HUES48 (cell line): ENCODE results near the gene C10orf71.

Experiments
- H3K27ac ChIP-seq: one replicate; pipeline ENCODE4 v1.7.0; 2013; ENCODE audit warnings: low read depth, low read length, inconsistent platforms
- H3K27me3 ChIP-seq: 2 replicates; pipeline ENCODE4 v1.6.1; 2013; ENCODE audit warnings: mild to moderate bottlenecking, low read length; ENCODE audit not compliant: control insufficient read depth, insufficient read depth
- H3K36me3 ChIP-seq: 2 replicates; pipeline ENCODE4 v1.6.1; 2013; ENCODE audit warnings: low read length; ENCODE audit not compliant: control insufficient read depth, insufficient read depth
- H3K4me1 ChIP-seq: 2 replicates; pipeline ENCODE4 v1.6.1; 2013; ENCODE audit warnings: mild to moderate bottlenecking, low read length; ENCODE audit not compliant: control insufficient read depth, insufficient read depth
- H3K4me3 ChIP-seq: 2 replicates; pipeline ENCODE4 v1.5.1; 2013; ENCODE audit warnings: mild to moderate bottlenecking, low read depth, low read length
- H3K9ac ChIP-seq: 2 replicates; pipeline ENCODE4 v1.6.1; 2013; ENCODE audit warnings: mild to moderate bottlenecking, low read depth, low read length, moderate library complexity
- H3K9me3 ChIP-seq: 2 replicates; pipeline ENCODE4 v1.6.1; 2013; ENCODE audit warnings: low read length; ENCODE audit not compliant: control insufficient read depth, insufficient read depth

C10orf71 gene, protein sequence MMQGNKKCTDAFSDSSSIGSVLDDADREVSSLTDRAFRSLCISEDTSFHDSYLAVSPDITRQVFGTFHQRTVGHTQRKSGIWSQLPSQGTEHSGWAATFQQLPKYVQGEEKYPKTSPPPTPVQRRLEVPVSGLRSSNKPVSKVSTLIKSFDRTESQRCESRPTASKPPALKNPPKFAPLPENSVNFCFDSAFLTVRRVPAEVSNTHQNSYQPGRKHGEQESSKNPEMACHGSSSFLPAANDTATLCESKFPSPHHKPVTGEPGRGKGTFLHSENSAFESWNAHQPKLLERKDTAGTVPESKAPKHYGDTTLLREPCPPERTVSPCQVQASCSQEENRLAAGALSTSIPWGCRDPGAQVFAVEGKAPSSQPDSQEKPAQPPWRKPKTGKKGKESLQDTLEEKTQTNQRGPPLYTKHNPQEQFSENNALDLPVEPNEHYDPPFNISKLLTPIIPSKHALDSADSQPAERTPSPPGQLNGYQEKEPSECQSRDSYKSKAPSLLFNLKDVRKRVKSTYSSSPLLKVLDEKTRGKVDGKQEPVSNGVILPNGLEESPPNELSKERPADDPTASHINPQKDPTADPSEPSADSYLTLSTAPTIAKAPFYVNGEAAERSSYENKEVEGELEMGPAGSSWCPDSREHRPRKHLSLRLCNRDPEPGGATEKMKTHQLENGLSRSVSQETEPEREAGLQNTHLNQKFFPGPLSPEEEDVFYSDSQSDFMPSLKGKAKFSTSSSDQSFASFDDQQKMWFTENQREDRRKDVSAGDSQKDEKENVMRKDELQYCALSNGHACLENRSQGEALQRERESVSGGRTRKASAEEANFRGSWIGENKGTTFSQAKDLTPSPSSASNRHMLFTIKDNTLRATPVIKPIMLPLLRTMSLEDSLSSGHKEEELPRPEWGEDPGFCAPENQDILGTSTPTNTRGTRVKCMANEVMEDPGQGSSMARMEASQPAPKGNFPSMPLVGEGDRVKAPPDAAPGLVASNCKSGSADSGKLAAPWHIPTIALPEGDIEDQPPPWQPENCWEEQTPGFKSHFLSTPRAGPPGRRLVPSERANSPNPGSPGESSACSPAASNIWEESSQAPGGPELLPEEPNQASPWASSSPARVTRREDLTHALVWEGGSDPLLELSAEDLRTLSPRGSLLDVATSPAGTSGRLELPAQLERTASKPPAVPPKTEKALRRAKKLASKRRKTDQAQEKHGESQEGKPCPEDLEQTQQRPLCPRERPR (N-terminal part only)

DNA sequence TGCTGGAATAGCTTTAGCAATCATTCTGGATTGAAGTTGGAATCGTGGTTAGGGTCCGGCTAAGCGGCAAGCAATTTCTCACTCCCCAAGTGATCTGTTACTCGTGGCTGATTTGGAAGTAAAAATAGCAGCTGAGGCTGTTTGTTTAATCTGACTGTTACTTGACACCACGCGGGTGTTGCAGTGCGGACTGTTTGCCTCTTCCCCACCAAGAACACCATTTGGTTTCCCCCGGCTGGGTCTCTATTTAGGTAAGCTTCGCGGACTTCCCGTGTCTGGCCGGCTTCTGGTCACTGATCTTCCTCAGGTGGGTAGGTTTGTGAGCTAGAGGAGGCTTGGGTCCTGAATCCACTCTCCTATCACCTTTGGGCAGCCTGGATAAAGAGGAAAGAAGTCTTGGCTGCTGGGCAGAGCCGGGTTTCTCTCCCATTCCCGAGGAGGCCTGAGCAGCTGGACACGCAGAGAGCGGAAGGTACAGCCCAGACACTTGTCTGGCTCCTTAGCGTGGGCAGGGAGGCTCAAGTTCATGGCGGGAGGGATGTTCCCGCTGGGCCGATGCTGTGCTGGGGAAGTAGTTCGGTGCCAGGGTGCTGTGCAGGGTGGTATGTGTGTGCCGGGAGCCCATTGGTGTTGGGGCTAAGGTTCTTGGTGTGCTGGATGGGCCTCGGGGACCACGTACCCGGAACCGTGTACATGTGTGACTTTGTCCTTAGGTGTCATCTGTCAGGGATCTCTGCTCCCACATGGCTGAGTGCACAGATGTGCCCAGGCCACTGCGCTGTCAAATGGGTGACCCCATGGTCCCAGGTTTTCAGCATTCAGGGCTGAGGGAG is at the start of gene C10orf71:
TSS of gene C10orf71 (plus strand) at position 188 of the 833 bp plus-strand sequence. CDS start 23,376 bp downstream, outside the sequence.
- no peak within 1 kb of the TSS for H3K9ac ChIP-seq
- no peak within 1 kb of the TSS for H3K27ac ChIP-seq

DNA sequence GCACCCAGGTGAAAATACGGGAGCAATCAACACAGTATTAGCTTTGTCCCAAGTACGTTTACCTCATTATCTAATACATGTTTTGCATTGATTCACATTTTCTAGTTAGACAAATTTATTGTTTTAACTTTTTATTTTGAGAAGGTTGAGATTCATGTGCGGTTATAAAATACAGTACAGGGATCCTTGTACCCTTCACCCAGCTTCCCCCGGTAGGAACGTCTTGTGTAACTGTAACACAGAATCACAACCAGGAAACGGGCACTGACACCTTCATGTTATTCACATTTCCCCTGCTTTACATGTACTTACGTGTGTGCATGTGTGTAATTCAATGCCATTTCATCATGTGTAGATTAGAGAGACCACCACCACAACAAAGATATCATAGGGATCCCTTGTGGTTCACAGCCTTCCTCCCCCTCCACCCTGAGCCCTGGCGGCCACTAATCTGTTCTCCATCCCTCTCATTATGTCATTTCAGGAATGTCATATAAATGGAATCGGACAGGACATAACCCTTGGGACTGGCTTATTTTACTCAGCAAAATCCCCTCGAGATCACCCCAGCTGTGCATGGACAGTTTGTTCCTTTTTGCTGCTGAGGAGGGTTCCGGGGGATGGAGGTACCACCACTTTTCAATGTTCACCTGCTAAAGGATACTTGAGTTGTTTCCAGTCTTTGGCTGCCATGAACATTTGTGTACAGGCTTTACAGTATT is 46.5 kb upstream of the C10orf71 start:
- H3K27ac ChIP-seq: no peak overlapping the region
- H3K27me3 ChIP-seq: no peaks in the 10 kb centered on the region
- H3K9ac ChIP-seq: no peak overlapping the region
- H3K9me3 ChIP-seq: no peaks in the 10 kb centered on the region
- H3K36me3 ChIP-seq: no peaks in the 10 kb centered on the region
- H3K4me3 ChIP-seq: no peak overlapping the region
- peaks cover 8% of the 10 kb centered on the region; the same call in 1 of the 2 replicates for H3K4me1 ChIP-seq

More for the DNA sequence above, at the start of gene C10orf71:
- Histone ChIP-seq H3K27me3 (no peaks in the 10 kb centered on the region), H3K4me1 (peaks cover 17% of the 10 kb centered on the region; the same call in 1 of the 2 replicates), H3K4me3 (no peak within 1 kb of the TSS), H3K36me3 (no peaks in the 10 kb centered on the region), H3K9me3 (no peaks in the 10 kb centered on the region)

DNA sequence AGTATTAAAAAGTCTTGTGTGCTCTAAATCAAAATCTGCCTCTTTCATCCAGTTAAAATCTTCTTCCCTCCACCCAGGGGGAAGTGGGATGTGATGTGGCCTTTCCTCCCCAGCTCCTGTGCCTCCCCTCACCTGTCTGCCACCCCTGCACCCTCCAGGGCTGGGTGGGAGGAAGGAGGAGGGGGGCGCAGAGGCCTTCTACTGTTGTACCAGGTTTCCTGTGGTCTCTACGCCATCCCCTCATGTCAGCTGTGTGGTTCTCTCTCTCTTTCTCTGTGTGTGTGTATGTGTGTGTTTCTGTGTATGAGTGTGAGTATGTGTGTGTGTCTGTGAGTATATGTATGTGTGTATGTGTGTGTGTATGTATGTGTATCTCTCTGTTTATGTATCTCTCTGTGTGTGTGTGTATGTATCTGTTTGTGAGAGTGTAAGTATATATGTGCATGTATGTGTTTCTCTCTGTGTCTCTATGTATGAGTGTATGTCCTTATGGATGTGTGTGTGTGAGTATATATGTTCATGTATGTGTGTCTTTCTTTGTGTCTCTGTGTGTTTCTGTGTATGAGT is 45.5 kb upstream of the C10orf71 start:
- H3K4me3 ChIP-seq: no peak overlapping the region
- H3K27me3 ChIP-seq: no peaks in the 10 kb centered on the region
- H3K27ac ChIP-seq: no peak overlapping the region
- H3K9ac ChIP-seq: no peak overlapping the region
- H3K4me1 ChIP-seq: peaks cover 8% of the 10 kb centered on the region; the same call in 1 of the 2 replicates
- H3K9me3 ChIP-seq: no peaks in the 10 kb centered on the region
- no peaks in the 10 kb centered on the region for H3K36me3 ChIP-seq

DNA sequence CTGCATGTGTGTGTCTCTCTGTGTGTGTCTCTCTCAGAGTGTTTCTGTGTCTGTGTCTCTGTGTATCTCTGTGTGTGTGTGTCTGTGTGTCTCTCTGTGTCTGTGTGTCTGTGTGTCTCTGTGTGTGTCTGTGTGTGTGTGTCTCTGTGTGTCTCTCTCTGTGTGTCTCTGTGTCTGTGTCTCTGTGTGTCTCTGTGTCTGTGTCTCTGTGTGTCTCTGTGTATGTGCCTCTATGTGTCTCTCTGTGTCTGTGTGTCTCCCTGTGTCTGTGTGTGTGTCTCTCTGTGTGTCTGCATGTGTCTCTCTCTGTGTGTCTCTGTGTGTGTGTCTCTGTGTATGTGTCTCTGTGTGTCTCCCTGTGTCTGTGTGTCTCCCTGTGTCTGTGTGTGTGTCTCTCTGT is 44.8 kb upstream of the C10orf71 start:
- Histone ChIP-seq H3K27me3 (no peaks in the 10 kb centered on the region), H3K4me1 (peaks cover 8% of the 10 kb centered on the region; the same call in 1 of the 2 replicates), H3K4me3 (no peak overlapping the region), H3K9ac (no peak overlapping the region), H3K36me3 (no peaks in the 10 kb centered on the region), H3K9me3 (no peaks in the 10 kb centered on the region), H3K27ac (no peak overlapping the region)

DNA sequence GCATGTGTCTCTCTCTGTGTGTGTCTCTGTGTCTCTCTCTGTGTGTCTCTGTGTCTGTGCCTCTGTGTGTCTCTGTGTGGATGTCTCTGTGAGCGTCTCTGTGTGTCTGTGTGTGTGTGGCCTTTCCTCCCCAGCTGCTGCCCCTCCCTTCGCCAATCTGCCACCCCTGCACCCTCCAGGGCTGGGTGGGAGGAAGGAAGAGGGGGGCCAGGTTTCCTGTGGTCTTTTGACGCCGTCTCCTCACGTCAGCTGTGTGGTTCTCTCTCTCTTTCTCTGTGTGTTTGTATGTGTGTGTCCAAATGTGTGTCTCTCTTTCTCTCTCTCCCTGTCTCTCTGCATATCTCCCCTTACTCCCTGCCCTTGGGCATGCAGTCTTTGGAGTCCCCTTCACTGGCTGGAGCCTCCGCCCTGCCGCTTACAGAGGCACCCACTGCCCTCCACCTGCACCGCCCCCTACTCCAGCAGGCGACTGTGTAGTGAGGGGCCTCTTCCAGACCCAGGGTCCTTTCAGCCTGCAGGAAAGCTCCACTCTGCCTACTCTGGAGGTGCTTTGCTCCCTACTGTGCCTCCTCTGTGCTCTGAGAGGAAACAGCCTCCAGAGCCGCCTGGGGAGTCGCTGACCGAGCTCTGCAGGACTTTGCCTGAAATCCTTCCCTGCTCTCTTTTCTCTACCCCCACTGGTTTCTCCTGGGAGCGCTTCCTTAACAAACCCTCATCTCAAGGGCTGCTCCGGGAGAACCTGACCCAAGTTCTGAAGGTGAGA is 44.2 kb upstream of the C10orf71 start:
- no peaks in the 10 kb centered on the region for H3K27me3 ChIP-seq
- peaks cover 8% of the 10 kb centered on the region; the same call in 1 of the 2 replicates for H3K4me1 ChIP-seq
- H3K27ac ChIP-seq: no peak overlapping the region
- no peak overlapping the region for H3K9ac ChIP-seq
- H3K36me3 ChIP-seq: no peaks in the 10 kb centered on the region
- no peak overlapping the region for H3K4me3 ChIP-seq
- no peaks in the 10 kb centered on the region for H3K9me3 ChIP-seq

DNA sequence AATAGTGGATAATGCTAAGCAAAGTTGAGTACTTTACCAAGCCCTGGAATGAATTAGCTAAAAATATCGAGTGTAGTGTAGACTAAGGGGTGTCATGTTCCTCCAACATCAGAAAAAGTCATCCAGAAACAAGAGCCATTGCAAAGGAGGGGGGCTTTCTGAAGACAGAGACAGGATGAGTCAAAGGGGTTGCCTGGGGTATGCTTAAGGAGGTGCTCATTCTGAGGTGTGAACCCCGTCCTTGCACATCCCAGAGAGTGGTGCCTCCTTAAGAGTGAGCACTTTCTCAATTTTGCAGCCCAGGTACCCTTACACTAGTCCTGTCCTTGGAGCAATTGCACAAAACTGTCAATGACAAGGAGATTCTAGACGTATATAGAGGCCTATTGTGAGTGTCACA is 43.1 kb upstream of the C10orf71 start:
- H3K36me3 ChIP-seq: no peaks in the 10 kb centered on the region
- no peaks in the 10 kb centered on the region for H3K9me3 ChIP-seq
- H3K4me1 ChIP-seq: peaks cover 8% of the 10 kb centered on the region; the same call in 1 of the 2 replicates
- no peaks in the 10 kb centered on the region for H3K27me3 ChIP-seq
- H3K4me3 ChIP-seq: no peak overlapping the region
- no peak overlapping the region for H3K9ac ChIP-seq
- no peak overlapping the region for H3K27ac ChIP-seq

DNA sequence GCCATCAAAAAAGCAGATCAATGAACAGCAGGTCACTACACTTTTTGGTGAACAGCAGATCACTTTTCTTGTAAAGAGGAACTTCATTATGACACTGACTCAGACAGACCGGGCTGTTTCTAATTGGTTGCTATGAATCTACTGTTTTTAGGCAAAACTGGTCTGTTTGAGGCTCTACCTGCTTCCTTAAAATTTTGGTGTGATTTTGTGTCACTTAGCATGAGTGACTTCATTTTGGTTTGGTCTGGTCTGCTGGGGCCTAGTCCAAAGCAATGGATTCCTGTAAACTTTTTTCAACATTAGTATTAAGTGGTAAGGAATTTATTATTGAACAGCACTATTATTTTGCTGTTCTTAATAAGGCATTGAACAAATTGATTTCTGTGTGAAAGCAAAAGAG is 41.8 kb upstream of the C10orf71 start:
- H3K4me1 ChIP-seq: peaks cover 8% of the 10 kb centered on the region; the same call in 1 of the 2 replicates
- no peaks in the 10 kb centered on the region for H3K27me3 ChIP-seq
- no peak overlapping the region for H3K9ac ChIP-seq
- H3K4me3 ChIP-seq: no peak overlapping the region
- H3K36me3 ChIP-seq: no peaks in the 10 kb centered on the region
- H3K9me3 ChIP-seq: no peaks in the 10 kb centered on the region
- no peak overlapping the region for H3K27ac ChIP-seq

DNA sequence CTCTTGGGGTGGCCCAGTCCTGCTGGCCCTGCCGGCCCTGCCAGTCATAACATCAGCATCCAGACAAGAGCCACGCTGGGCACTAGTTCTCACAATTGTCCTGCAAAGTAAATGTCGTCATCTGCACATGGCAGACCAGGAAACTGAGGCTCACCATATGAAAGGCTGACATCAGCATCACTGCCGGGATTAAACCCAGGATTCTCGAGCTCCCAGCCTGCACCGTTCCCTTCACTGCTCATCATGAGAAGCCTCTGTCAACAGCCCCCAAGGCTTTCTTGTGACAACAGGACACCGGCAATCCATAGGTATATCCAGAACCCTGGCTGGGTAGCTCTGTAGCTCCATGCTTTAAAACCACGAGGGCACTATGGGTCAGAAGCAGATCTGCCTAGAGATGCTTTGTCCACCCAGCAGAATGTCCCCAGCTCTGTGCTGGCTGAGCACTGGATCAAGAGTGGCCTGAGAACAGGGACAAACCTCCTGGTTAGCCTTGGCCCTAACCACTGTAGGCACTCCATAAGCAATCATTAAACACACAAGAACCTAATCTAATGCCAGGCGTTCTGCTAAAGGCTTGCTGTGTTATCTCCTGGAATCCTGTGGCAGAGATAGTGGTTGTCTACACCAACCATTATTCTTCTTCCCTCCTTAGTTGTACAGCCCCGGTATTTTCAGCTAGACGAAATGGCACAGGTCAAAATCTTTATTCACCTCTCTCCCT is 41.2 kb upstream of the C10orf71 start:
- no peaks in the 10 kb centered on the region for H3K9me3 ChIP-seq
- no peaks in the 10 kb centered on the region for H3K36me3 ChIP-seq
- peaks cover 8% of the 10 kb centered on the region; the same call in 1 of the 2 replicates for H3K4me1 ChIP-seq
- H3K27ac ChIP-seq: no peak overlapping the region
- H3K9ac ChIP-seq: no peak overlapping the region
- no peak overlapping the region for H3K4me3 ChIP-seq
- H3K27me3 ChIP-seq: no peaks in the 10 kb centered on the region
